Stimulated activated effector memory CD8-positive, alpha-beta T cell treated with anti-CD3 and anti-CD28 coated beads, Interleukin-12 subunit alpha, Interleukin-12 subunit beta, amount 100 ng/mL, for 72 hours (primary cell): Measurements from ENCODE around the gene IER5.
A peak's percentile ranks its signal among the peaks of the same experiment; 100 is the strongest.
"Not testable (repeated sequence)": the region's sequence is repeated elsewhere in the genome, so short reads cannot be mapped to it uniquely, and the experiment has no call there.

Source experiments
- ATAC-seq: fragments of 150-1000 bp; cut with Tn5 transposase; 2 replicates; pipeline ENCODE4 v1.10.0; 2021
- DNase-seq, 2 donors: peaks; one replicate each; pipeline ENCODE4 v3.0.0; 2021 to 2022; ENCODE audit warnings: low spot score in 2 of 2
- H3K27ac Mint-ChIP-seq: one replicate; pipeline ENCODE4 v1.8.0; 2022; ENCODE audit warnings: mild to moderate bottlenecking, mixed read lengths
- H3K36me3 Mint-ChIP-seq: one replicate; pipeline ENCODE4 v1.8.0; 2022; ENCODE audit warnings: mild to moderate bottlenecking, mixed read lengths
- H3K4me1 Mint-ChIP-seq: one replicate; pipeline ENCODE4 v1.8.0; 2022; ENCODE audit warnings: mixed read lengths
- H3K4me3 Mint-ChIP-seq: one replicate; pipeline ENCODE4 v1.8.0; 2022; ENCODE audit warnings: mild to moderate bottlenecking, mixed read lengths
- H3K9me3 Mint-ChIP-seq: one replicate; pipeline ENCODE4 v1.8.0; 2022; ENCODE audit warnings: mixed read lengths

Gene IER5

DNA sequence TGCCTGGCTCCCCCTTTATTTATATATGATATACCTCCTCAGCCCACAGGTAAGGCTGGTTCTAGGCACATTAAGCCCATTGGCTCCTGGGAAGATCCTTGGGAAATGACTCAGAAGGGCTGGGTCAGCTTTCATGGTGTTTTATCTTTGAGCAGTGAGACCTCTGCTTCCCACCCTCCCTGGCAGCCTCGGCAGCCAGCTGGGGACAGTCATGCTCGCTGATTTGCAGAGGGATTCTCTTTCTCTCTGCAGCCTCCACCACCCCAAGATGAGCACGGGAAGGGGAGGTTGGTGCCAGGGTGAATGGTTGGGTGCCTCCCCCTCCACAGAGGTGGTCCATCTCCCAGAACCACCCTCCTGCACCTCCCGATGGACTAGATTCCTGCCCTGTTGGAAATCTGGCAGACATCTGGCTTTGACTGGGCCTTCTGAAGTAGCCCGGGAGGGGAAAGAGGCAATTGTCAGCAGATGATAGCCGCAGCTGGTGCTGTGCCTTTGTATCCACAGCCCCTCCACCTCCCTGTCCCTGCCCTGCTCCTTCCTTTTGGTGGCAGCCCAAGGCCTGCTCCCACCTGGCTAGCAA is 24.6 kb downstream of the IER5 start:
- no peaks in the 10 kb centered on the region for H3K9me3 Mint-ChIP-seq
- no peak overlapping the region for H3K27ac Mint-ChIP-seq
- DNase-seq (no peak), ATAC-seq (no peak)
- no peak overlapping the region for H3K4me3 Mint-ChIP-seq
- H3K36me3 Mint-ChIP-seq = no peaks in the 10 kb centered on the region
- peaks cover 12% of the 10 kb centered on the region for H3K4me1 Mint-ChIP-seq

DNA sequence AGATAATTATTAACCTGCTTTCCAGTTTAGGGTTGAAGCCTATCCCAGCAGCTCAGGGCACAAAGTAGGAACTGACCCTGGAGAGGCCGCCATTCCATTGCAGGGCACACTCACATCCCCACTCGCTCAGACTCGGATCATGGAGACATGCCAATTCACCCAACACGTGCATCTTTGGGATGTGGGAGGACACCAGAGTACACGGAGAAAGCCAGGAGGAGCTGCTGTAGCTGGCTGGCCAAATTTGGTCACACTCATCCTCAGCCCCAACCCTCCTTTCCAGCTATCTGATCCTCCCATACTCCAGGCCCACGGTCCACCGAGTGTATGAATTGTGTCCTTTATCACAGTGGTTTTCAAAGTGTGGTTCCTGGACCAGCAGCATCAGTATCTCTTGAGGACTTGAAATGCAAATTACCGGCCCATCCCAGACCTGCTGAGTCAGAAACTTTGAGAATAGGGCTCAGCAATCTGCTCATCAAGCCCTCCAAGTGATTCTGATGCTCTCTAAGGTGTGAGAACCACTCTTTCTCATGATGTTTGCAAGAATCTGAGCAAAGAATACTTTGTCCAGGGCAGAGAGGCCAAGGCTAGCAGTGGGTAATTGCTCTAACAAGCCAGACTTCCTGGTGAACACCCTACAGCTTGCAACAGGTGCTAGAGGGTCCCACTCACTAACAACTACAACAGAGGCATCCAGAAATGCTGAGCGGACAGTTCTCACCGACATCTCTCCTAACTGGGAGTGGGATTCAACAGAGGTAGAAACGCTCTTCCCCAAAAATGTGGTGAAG is 26.3 kb downstream of the IER5 start:
- Mint-ChIP-seq H3K27ac (no peak overlapping the region), H3K36me3 (no peaks in the 10 kb centered on the region), H3K4me1 (peaks cover 16% of the 10 kb centered on the region), H3K9me3 (no peaks in the 10 kb centered on the region), H3K4me3 (no peak overlapping the region)
- ATAC-seq (no peak), DNase-seq (no peak)

DNA sequence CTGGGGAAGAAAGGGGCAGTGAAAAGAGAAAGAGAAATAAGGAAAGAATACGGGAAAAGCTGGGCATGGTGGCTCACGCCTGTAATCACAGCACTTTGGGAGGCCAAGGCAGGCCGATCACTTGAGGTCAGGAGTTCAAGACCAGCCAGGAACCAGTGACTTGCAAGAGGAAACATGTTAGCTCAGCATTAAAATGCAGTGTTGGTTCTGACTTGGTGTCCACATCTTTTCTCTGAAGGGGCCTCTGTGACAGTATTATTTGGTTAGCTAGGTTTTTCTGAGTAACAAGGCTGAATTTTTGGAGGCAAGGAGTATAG is 26.8 kb downstream of the IER5 start:
- Mint-ChIP-seq H3K4me3 (no peak overlapping the region), H3K4me1 (peaks cover 15% of the 10 kb centered on the region), H3K9me3 (no peaks in the 10 kb centered on the region), H3K27ac (no peak overlapping the region), H3K36me3 (no peaks in the 10 kb centered on the region)
- ATAC-seq (no peak), DNase-seq (no peak)

DNA sequence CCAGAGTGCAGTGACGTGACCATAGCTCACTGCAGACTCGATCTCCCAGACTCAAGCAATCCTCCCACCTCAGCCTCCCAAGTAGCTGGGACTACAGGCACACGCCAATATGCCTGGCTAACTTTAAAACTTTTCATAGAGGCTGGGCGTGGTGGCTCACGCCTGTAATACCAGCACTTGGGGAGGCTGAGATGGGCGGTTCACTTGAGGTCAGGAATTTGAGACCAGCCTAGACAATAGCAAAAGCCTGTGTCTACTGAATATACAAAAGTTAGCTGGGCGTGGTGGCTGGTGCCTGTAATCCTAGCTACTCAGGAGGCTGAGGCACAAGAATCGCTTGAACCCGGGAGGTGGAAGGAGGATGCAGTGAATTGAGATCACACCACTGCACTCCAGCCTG is 27.5 kb downstream of the IER5 start:
- H3K4me3 Mint-ChIP-seq = not testable (repeated sequence)

DNA sequence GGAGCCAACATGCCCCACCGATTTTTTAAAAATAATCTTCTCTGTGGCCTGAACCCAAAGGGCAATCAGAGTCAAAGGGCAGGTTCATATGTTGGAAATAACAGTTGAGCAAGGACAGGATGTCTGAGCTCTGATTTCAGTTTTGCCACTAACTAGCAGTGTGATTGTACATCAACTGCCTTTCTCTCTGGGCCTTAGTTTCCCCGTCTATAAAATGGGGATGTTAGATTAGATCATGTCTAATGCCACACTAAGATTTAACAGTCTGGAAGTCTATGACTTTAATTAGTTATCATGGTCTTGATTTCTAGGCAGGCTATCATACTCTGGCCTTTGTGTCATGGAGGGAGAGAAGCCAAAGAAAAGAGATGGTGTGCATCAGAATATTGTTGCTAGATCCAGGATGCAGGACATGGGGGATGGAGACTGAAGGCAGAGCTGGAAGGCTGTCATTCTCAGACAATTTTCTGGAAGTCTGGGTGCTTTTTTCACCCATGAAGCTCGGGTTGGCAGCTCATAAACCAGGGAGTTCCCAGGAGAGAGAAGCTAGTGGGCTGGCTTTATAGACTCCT is 28.4 kb downstream of the IER5 start:
- Mint-ChIP-seq H3K36me3 (no peaks in the 10 kb centered on the region), H3K4me1 (peaks cover 15% of the 10 kb centered on the region), H3K4me3 (no peak overlapping the region), H3K27ac (no peak overlapping the region), H3K9me3 (no peaks in the 10 kb centered on the region)
- ATAC-seq = no peak
- no peak for DNase-seq

More for the DNA sequence above, 27.5 kb downstream of the IER5 start:
- not testable (repeated sequence) for ATAC-seq, H3K9me3 Mint-ChIP-seq, H3K36me3 Mint-ChIP-seq, DNase-seq, H3K27ac Mint-ChIP-seq
- peaks cover 15% of the 10 kb centered on the region for H3K4me1 Mint-ChIP-seq

DNA sequence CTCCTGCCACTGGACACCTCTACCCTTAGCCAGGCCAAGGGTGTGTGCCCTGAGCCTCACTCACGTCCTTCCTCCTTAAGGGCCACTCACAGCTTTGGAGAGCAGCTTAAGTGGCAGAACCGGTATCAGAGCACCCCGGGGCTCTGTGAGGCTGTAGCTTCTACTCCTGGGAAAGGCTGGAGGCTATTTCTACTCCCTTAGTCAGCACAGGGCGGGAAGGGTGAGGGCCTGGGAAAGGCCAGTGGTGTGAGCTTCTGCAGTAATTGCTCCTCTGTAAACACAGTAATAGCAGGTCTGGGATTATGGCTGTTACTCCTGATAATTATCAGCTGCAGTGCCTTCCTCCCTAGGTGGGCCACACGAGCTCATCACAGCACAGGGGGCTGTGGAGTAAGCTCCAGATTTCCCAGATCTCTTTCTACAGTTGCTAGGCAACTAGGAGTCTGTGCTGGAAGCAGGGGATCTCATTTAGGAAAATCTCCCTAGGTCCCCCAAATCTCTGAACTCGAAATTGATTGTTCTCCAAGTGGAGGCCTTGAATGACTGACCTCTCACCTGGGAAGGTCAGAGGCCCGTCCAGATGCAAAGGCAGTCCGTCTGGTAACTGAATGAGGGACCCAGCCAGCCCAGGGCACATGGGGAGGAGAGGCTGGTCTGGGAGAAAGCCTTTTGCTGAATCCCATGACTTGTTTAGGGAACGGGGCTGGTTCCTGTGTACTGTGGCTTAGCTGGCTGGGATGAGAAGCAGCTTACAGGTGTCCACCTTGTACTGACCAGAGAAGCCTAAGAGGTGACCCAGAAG is 29.3 kb downstream of the IER5 start:
- no peaks in the 10 kb centered on the region for H3K36me3 Mint-ChIP-seq
- no peak for DNase-seq
- peak; percentile 29 for ATAC-seq
- peaks cover 15% of the 10 kb centered on the region for H3K4me1 Mint-ChIP-seq
- H3K4me3 Mint-ChIP-seq = no peak overlapping the region
- no peaks in the 10 kb centered on the region for H3K9me3 Mint-ChIP-seq
- H3K27ac Mint-ChIP-seq = peak overlapping the region; percentile 88

DNA sequence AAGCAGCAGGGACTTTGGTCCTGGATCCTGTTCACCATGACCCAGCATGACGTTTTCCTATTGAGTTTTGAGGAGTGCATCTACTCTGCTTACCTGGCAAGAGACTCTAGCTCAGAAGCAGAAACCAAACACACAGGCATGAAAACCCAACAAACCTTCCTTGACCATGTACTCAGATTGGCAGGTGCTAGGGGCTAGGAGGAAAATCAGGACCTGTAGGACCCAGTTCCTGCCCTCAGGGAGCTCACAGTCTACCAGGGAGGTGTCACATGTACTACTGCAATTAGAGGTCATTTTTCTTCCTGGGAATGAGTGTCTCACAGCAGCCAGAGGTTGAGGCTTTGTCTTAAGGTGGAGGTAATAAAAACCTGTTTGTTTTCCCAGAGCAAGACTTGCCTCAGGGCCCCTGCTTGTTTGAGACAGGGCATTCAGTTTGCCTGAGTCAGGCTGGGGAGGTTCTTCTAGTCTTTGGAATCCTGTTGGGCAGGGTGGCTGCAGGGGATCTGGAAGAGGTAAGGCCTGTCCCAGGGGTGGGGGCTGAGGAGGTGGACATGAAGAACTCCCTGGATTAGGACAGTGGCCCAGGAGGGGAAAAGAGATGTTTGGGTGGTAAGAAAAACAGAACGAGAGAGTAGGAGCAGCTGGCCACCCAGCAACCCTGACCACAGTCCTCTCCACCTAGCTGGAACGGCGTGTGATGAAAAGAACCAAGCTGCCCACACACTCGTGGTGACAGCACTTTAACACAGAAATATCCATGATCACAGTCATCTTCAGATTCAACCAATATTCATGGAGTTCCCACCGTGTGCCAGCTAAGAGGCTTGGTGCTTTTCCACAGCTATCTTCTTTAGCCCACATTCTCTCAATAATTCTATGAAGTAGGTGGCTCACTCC is 30.8 kb downstream of the IER5 start:
- Mint-ChIP-seq H3K4me3 (no peak overlapping the region), H3K36me3 (no peaks in the 10 kb centered on the region), H3K4me1 (peaks cover 18% of the 10 kb centered on the region), H3K27ac (peak overlapping the region; percentile 88), H3K9me3 (no peaks in the 10 kb centered on the region)
- DNase-seq (no peak), ATAC-seq (no peak)

DNA sequence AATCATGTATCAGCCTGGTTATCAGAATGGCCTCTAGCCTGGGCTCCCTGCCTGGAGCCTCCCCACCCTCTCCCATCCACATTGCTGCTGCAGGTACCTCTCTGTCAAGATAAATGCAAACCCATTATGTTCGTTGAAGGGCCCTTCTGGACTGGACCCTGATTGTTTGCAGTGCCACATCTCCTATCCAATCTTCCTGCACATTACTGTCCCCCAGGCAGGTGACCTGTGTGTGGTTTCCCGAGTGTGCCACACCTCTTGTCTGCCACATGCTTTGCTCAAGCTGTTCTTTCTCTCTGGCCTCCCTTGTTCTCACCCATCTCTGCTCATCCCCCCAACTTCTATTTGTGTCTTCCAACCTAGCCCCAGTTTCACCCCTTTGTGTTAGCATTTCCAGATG is 32.4 kb downstream of the IER5 start:
- ATAC-seq (no peak), DNase-seq (no peak)
- Mint-ChIP-seq H3K36me3 (no peaks in the 10 kb centered on the region), H3K4me1 (peaks cover 29% of the 10 kb centered on the region), H3K4me3 (no peak overlapping the region), H3K9me3 (no peaks in the 10 kb centered on the region), H3K27ac (no peak overlapping the region)

DNA sequence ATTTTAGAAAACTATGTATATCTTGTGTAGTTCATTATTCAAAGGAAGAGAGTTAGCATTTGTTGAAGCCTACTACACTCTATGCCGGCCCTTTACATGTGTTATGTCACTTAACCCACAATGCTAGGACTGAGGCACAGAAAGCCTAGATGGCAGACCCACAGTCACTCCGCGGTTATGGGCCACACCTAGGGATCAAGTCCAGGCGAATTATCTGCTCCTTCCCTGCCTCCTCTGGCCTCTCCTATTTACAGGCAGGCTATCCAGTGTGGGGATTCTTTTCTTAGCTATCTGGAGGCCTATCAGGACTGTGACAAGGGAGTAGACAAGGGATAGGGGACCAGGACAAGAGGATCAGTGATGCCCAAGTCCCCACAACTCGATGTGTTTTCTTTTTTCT is 33.0 kb downstream of the IER5 start:
- Mint-ChIP-seq H3K27ac (no peak overlapping the region), H3K4me3 (no peak overlapping the region)
- ATAC-seq = no peak

DNA sequence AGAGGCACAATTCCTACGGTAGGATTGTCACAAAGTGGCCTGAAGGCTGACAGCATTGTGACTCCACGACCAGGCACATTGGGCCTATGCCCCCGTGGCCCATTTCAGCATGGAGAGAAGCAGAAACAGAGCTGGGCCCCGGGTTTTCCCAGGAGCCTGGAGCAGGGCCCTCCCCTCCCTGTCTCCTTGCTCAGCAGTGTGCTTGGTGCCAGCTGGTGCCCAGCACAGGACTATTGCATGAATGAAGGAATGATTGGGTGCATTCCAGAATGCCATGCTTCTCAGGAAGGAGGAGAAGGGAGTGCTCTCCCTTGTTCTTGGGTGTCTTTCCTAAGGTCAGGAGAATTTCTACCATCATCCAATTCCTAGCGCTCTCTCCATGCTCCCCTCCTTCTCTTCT is 33.7 kb downstream of the IER5 start:
- H3K4me3 Mint-ChIP-seq = no peak overlapping the region
- H3K4me1 Mint-ChIP-seq = peaks cover 35% of the 10 kb centered on the region
- no peaks in the 10 kb centered on the region for H3K9me3 Mint-ChIP-seq
- H3K36me3 Mint-ChIP-seq = no peaks in the 10 kb centered on the region
- ATAC-seq (no peak), DNase-seq (no peak)
- no peak overlapping the region for H3K27ac Mint-ChIP-seq

More for the DNA sequence above, 33.0 kb downstream of the IER5 start:
- no peaks in the 10 kb centered on the region for H3K9me3 Mint-ChIP-seq
- no peak for DNase-seq
- H3K4me1 Mint-ChIP-seq = peaks cover 30% of the 10 kb centered on the region
- H3K36me3 Mint-ChIP-seq = no peaks in the 10 kb centered on the region

DNA sequence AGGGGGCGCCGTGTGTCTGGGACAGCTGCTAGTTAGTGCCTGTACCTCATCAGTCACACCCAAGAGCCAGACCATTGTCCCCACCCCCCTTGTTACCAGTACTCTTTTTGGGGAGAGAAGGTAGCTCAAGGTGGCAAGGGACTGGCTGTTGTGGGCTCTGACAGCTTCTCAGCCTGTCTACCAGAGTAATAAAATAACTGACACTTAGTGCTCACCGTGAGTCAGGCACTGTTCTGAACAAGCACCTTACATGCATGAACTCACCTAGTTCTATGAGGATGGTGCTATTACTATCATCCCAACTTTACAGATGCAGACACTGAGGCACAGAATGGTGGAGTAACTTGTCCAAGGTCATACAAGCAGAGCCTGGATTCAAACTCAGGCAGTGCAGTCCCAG is 34.7 kb downstream of the IER5 start:
- no peaks in the 10 kb centered on the region for H3K36me3 Mint-ChIP-seq
- H3K9me3 Mint-ChIP-seq = no peaks in the 10 kb centered on the region
- no peak overlapping the region for H3K4me3 Mint-ChIP-seq
- DNase-seq (no peak), ATAC-seq (peak; percentile 48)
- peaks cover 40% of the 10 kb centered on the region for H3K4me1 Mint-ChIP-seq
- no peak overlapping the region for H3K27ac Mint-ChIP-seq

DNA sequence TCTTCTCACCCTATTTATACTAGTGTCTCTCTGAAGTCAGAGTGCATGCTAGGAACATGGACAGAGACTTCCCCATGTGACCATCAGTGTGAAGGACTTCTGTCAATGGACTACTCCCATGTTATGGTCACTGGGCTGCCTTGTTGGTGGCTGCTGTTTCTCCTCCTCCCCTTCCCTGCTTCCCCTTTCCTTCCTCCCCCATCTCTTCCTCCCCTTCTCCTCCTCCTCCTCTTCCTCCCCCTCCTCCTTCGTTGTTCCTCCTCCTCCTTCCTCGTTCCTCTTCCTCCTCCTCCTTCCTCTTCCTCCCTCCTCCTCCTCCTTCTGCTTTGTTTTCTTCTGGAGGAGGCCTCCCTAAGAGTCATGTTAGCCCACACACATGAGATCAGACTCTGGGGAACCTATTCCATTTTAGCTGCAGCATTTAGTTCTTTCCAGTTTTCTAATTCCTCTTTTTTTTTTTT is 35.8 kb downstream of the IER5 start:
- no peaks in the 10 kb centered on the region for H3K36me3 Mint-ChIP-seq
- H3K9me3 Mint-ChIP-seq = no peaks in the 10 kb centered on the region
- ATAC-seq (no peak), DNase-seq (no peak)
- H3K27ac Mint-ChIP-seq = no peak overlapping the region
- H3K4me1 Mint-ChIP-seq = peaks cover 41% of the 10 kb centered on the region
- H3K4me3 Mint-ChIP-seq = no peak overlapping the region

DNA sequence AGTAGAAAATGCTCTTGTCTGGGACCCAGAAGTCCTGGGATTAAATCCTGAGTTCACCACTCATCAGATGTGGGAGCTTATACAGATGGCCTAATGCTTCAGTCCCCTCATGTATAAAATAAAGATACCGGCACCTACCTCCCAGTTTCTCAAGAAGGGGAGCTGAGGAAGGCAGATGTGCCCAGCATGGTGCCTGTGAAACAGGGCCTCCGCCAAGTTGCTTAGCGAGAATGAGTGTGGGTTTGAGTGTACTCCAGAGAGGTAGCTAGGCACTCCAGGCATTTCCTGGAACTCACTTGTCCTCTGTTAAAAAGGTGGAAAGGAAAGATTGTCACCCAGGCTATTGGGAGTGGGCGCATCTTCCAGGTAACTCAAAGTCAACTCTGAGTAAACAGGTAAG is 37.8 kb downstream of the IER5 start:
- Mint-ChIP-seq H3K4me3 (no peak overlapping the region), H3K9me3 (no peaks in the 10 kb centered on the region), H3K4me1 (peaks cover 52% of the 10 kb centered on the region), H3K27ac (no peak overlapping the region), H3K36me3 (no peaks in the 10 kb centered on the region)
- DNase-seq (no peak), ATAC-seq (no peak)

DNA sequence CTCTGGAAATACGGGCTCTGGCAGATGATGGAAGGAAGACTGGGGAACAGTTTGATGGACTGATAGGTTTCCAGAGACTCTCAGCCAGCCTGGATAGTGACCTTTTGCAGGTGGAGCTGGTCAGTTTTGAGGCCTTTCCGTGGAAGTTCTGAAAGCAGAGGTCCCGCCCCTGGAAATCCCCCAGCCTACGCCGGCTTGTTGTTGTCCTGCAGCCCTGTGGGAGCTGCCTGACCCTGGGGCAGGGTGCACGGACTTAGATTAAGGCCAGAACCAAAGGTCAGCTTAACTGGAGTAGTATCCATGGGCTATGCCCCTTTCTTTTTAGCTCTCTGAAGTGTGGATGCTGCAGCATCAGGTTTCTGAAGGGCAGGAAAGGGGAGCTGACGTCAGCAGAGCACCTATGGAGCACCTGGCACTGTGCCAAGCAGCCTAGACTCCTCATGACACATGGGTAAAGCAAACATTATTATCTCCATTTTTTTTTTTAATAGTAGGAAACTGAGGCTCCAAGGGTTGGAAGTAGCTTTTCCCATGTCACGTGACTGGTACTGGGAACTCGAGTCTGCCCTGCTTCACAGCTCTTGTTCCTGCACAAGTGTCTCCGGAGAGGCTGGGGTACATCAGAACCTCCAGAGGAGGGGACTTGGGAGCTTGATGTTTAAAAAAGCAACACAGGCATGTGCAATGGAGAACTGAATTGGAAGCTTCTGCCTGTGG is 38.5 kb downstream of the IER5 start:
- H3K4me3 Mint-ChIP-seq = no peak overlapping the region
- no peaks in the 10 kb centered on the region for H3K36me3 Mint-ChIP-seq
- no peaks in the 10 kb centered on the region for H3K9me3 Mint-ChIP-seq
- H3K27ac Mint-ChIP-seq = no peak overlapping the region
- H3K4me1 Mint-ChIP-seq = peaks cover 53% of the 10 kb centered on the region
- DNase-seq (no peak), ATAC-seq (no peak)
